Osteocyte (in vitro differentiated cells): ENCODE results near the gene VPS37D. TPM values are rescaled to one million over a fixed set of nuclear protein-coding genes. Genes with fewer than 3 reads are reported as not detected.
A peak's percentile ranks its signal among the peaks of the same experiment; 100 is the strongest.
"Not testable (repeated sequence)": the region's sequence is repeated elsewhere in the genome, so short reads cannot be mapped to it uniquely, and the experiment has no call there.

ENCODE experiments used
- DNase-seq: peaks from one replicate; pipeline ENCODE4 v3.0.0; 2021; ENCODE audit warnings: mixed read lengths; ENCODE audit not compliant: unreplicated experiment; ENCODE audit errors: extremely low spot score
- H3K27ac Mint-ChIP-seq: one replicate; pipeline ENCODE4 v1.8.0; 2021; ENCODE audit warnings: mild to moderate bottlenecking, mixed read lengths; ENCODE audit not compliant: unreplicated experiment
- H3K27me3 Mint-ChIP-seq: one replicate; pipeline ENCODE4 v1.8.0; 2021; ENCODE audit warnings: mixed read lengths; ENCODE audit not compliant: unreplicated experiment
- H3K36me3 Mint-ChIP-seq: one replicate; pipeline ENCODE4 v1.8.0; 2021; ENCODE audit warnings: mixed read lengths; ENCODE audit not compliant: unreplicated experiment
- H3K4me1 Mint-ChIP-seq: one replicate; pipeline ENCODE4 v1.8.0; 2021; ENCODE audit warnings: mixed read lengths; ENCODE audit not compliant: unreplicated experiment
- H3K4me3 Mint-ChIP-seq: one replicate; pipeline ENCODE4 v1.8.0; 2021; ENCODE audit warnings: mild to moderate bottlenecking, moderate library complexity, mixed read lengths; ENCODE audit not compliant: unreplicated experiment
- H3K9me3 Mint-ChIP-seq: one replicate; pipeline ENCODE4 v1.8.0; 2021; ENCODE audit warnings: mixed read lengths; ENCODE audit not compliant: unreplicated experiment
- CTCF ChIP-seq: fragments of 200-600 bp; sonication (generic); IDR thresholded peaks from 2 replicates; pipeline ENCODE4 v1.5.0; 2021; ENCODE audit warnings: antibody characterized with exemption, mild to moderate bottlenecking, moderate library complexity
- total RNA-seq: library from RNA; stranded (reverse); gene quantifications from 2 replicates; pipeline ENCODE4 v1.2.1, GENCODE V29; 2021

The VPS37D gene
- total RNA-seq, 1 donor from 2014 or later = 5.0 TPM

GRCh38 chr7:73659983-73660382 lies 7.6 kb upstream of the VPS37D start:
- Mint-ChIP-seq H3K9me3 (peaks cover 5% of the 10 kb centered on the region), H3K4me3 (no peak overlapping the region), H3K36me3 (no peaks in the 10 kb centered on the region), H3K27me3 (peaks cover 26% of the 10 kb centered on the region), H3K27ac (no peak overlapping the region), H3K4me1 (no peaks in the 10 kb centered on the region)
- TF ChIP-seq CTCF = no peak
- DNase-seq = no peak

- DNase-seq, H3K4me3 Mint-ChIP-seq, H3K36me3 Mint-ChIP-seq, H3K9me3 Mint-ChIP-seq, H3K27ac Mint-ChIP-seq, H3K4me1 Mint-ChIP-seq: not testable (repeated sequence)
- H3K27me3 Mint-ChIP-seq = peaks cover 22% of the 10 kb centered on the region
Measured at GRCh38 chr7:73660594-73660993, 7.0 kb upstream of the VPS37D start.

GRCh38 chr7:73663033-73663432 lies 4.6 kb upstream of the VPS37D start:
- no peaks in the 10 kb centered on the region for H3K36me3 Mint-ChIP-seq
- H3K4me3 Mint-ChIP-seq = no peak overlapping the region
- no peak for DNase-seq
- TF ChIP-seq CTCF = no peak
- H3K9me3 Mint-ChIP-seq = peaks cover 5% of the 10 kb centered on the region
- H3K27me3 Mint-ChIP-seq = peaks cover 25% of the 10 kb centered on the region
- no peak overlapping the region for H3K27ac Mint-ChIP-seq
- peaks cover 5% of the 10 kb centered on the region for H3K4me1 Mint-ChIP-seq

- peaks cover 5% of the 10 kb centered on the region for H3K36me3 Mint-ChIP-seq
- DNase-seq = no peak
- no peak for TF ChIP-seq CTCF
- H3K4me3 Mint-ChIP-seq = peak overlapping the region; percentile 81
- H3K9me3 Mint-ChIP-seq = peaks cover under 1% of the 10 kb centered on the region
- peaks cover 12% of the 10 kb centered on the region for H3K4me1 Mint-ChIP-seq
- peaks cover 13% of the 10 kb centered on the region for H3K27me3 Mint-ChIP-seq
- peak overlapping the region; percentile 43 for H3K27ac Mint-ChIP-seq
Measured at GRCh38 chr7:73668103-73668885, 663 bp downstream of the VPS37D start.

DNA sequence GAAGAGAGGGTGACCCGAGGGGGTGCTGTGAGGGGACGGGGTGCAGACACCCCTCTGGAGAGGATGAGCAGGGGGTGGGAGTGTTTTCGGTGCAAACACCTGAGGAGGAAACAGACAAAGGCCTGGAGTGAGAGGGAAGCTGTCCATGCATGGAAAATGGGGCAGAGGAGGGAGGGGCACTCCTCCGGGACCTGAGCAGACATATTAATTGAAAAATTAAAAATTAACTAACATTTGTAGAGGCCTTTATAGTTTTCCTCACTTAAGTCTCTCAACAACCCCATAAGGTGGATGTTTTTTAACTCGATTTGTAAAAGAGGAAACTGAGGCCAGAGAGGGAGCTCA lies 1.2 kb downstream of the VPS37D start:
- Mint-ChIP-seq H3K4me1 (peaks cover 15% of the 10 kb centered on the region), H3K36me3 (peaks cover 5% of the 10 kb centered on the region), H3K9me3 (no peaks in the 10 kb centered on the region), H3K4me3 (peak overlapping the region; percentile 81), H3K27ac (no peak overlapping the region), H3K27me3 (peaks cover 10% of the 10 kb centered on the region)
- no peak for TF ChIP-seq CTCF
- DNase-seq = no peak
